Measurements from ENCODE around the gene SCAF11.
A peak's percentile ranks its signal among the peaks of the same experiment; 100 is the strongest.

The SCAF11 gene

DNA sequence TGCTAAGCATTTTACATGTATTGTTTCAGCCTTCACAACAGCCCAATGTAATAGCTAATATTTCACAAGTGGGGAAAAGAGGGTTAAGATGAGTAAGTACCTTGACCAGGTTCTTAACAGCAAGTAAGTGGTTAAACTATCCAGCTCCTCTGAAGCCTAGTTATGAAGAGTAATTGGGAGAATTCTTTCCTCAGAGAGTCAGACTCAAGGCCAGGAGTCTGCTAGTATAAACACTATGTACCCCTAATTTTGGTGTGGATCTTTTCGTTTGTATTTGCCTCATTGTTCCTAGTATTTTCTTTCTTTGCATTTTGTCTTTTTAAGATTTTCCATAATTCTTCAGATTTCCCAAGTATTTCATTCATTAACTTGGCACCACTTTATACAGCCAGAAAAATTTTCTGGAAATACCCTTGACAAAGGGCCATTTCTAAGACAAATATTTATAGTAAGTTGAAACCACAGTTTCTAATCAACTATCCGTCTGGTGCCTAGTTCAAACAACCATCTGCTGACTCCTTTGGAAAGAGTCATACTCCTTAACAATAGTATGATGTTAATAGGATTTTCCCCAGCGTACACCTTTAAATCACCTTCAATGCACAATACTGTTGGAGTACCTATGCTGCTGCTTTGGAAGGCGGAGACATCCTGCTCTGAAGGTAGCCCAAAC, 81.2 kb downstream of the SCAF11 start:
- DNase-seq: no peak

DNA sequence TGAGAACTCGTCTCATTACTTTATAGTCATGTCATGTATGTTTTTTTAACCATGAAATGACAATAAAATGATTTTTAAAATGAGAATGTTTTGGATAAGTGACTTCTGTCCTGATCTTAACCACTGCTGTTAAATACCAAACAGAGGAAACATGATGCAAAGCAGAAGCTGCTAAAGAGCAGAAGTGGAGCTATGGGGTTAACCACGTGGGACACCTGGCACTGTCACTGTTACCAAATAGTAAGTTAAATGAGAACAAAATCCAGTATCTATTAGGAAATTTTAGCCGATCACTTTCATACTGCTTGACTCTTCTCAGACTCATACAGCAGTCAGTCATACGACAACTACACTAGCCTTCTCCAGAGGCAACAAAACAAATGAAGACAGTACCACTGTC, 82.4 kb downstream of the SCAF11 start:
- no peak for DNase-seq

DNA sequence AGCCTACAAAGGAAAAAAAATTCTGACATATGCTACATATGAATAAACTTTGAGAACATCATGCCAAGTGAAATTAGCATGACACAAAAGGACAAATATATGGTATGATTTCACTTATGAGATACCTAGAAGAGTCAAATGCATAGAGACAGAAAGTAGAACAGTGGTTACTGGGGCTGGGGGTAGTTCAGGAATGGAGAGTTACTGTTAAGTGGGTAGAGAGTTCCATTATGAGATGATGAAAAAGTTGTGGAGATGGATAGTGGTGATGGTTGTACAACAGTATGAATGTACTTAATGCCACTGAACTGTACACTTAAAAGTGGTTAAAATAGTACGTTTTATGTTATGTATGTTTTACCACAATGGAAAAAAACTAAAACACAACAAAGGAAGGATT, 92.3 kb downstream of the SCAF11 start:
- no peak for DNase-seq

DNA sequence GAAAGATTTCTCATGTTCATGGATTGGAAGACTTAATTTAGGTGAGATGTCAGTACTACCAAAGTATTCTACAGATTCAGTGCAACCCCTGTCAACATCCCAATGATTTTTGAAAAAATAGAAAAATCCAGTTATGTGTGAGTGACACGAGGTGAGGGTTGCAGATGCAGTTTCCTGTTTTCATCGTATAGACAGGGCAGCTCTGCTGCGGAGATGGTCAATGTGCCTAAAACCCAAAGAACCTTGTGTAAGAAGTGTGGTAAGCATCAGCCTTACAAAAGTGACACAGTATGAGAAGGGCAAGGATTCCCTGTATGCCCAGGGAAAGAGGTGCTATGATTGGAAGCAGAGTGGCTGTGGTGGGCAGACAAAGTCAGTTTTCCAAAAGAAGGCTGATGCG, 94.4 kb downstream of the SCAF11 start:
- DNase-seq: no peak

DNA sequence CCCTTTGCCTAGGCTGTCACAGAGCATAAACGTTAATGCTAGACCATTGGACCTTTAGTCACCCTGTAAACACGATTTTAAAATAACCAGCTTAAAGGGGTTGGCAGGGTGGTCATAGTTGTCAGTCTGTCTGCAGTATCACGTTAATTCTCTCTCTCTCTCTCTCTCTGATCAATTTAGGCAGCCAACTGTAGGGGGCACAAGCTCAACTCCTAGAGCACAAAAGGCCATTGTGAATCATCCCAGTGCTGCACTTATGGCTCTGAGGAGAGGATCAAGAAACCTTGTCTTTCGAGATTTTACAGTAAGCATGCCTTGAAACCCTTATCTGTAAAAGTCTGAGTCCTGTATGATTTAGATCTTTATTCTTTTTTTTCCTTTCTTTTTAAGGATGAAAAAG, 97.1 kb downstream of the SCAF11 start:
- peak; percentile 26 for DNase-seq

DNA sequence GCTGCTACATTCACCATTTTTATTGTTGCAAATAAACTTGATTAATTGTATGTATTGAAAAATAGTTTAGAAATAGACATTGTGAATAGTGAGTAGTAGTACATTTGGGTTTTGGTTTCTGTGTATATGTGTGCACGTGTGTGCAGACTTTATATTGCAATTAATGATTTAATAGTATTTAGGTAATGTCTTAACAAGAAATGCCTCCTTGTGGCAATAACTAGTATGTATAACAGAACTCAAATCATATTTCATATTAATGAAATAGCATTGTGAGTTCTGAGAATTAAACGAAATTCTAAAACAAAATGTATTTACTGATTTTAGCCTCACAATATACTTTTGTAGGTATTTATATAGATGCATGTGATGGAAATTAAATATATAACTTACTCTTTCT, 100.1 kb downstream of the SCAF11 start:
- DNase-seq: no peak

DNA sequence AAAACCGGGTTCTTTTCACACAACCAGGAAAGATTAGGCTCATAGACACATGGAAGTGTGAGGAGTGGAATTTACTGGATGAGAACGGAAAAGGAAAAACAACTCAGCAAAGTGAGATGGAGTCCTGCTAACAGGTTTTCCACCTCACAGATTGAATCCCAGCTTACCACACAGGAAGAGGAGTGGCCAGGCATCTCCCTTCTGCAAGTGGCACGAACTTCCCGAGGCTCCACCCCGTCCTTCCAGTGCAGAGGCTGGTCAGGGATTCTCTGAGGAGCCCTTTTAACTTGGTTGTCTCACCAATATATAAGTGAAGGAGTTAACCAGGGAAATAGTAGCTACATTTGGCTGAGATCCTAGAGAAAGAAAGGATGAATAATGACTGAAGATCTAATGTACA, 102.8 kb downstream of the SCAF11 start:
- DNase-seq: no peak

DNA sequence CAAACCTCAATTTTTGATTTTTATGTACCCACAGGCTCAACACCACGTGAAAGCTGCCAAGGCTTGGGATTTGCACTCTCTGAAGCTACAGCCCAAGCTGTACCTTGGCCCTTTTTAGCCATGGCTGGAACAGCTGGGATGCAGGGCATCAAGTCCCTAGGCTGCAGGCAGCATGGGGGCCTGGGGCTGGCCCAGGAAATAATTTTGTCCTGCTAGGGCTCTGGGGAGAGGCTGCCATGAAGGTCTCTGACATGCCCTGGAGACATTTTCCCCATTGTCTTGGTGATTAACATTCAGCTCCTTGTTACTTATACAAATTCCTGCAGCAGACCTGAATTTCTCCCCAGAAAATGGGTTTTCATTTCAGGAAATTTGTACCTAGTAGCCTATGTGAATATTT, 103.7 kb downstream of the SCAF11 start:
- no peak for DNase-seq

DNA sequence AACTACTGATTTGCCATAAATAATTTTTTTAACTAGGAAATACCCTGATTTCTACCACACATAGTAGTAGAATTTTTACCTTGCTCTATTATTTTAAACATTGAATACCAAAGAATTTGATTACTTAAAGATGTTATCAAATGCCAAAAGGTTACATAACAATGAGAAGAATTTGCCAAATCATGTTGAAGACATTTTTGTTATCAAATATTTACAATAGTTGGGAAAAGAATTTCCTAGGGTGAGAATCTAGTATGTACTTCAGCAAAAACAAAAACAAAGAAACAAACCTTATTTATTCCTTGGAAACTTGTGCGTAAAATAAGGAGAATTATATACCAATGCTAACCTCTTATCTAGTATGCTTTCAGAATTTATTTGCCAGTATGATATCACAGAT, 107.2 kb downstream of the SCAF11 start:
- DNase-seq: no peak

DNA sequence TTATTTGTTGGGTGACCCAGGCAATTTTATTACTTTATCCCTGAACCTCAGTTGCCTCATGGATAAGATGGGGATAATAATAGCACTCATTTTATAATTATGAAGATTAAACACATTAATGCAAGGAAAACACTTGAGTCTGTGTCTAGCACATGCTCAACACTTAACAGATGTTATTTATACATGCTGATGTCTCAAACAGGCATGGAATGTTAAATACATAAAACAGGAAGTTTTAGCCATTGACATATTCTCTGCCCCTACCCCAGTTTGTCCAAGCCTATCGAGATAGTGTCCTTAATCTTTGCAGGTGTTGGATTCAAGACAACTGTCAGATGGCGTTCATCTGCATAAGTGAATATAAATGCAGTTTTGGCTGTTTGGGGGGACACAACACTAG, 109.8 kb downstream of the SCAF11 start:
- DNase-seq: no peak

DNA sequence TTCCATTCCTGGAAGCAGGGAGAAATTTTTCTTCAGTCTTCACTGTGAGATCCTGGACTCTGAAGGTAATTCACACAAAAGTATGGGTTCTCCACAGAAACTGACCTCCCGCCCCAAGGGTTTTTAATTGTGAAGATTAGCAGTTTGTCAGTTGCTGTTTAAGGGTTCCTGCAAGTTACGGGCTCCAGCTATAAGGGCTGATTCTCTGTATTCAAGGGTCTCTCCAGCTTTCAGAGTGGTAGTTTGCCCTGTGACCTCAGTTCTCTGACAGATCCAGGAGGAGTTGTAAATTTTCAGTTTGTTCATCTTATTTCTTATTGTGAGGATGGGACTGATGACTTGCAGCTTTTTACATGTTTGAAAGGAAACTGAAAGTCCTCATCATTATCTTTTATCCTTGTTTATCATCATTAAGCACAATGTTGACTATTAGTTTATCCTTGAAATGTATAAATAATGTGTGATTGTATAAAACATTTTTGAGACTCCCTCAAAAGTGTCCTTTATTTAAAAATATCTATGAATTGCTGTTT, 110.9 kb downstream of the SCAF11 start:
- peak; percentile 22 for DNase-seq

DNA sequence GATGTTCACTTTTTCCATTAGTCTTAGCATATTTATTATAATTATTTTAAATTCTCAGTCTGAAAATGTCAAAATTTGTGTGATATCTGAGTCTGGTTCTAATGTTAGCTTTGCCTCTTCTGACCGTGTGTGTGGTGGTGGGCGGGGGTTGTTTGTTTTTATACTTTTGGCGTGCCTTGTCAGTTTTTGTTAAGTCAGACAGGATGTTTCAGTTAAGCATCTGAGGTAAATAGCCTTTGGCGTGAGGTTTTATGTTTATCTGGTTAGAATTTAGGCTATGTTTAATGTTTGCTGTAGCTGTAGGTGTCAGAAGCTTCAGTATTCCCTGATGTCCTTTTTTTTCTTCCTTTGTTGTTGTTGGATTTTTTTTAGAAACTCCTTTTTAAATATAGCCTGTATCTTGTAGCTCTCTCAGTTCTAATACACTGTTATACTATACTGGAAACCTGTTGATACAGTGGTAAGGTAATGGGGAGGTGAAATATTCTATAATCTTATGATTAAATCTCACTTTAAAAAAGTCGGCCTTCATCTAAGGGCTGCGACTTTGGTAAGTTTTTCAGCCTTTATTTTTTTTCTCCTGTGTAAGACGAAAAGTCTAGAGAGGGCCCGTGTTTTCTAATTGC, 111.6 kb downstream of the SCAF11 start:
- DNase-seq: no peak

DNA sequence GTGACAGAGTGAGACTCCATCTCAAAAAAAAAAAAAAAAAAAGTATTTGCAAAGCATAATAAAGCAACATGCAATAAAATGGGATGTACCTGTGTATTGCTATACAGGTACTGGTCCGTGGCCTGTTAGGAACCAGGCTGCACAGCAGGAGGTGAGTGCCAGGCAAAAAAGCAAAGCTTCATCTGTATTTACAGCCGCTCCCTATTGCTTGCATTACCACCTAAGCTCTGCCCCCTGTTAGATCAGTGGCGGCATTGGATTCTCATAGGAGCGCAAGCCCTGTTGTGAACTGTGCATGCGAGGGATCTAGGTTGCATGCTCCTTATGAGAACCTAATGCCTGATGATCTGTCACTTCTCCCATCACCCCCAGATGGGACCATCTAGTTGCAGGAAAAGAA, 113.3 kb downstream of the SCAF11 start:
- DNase-seq: no peak

DNA sequence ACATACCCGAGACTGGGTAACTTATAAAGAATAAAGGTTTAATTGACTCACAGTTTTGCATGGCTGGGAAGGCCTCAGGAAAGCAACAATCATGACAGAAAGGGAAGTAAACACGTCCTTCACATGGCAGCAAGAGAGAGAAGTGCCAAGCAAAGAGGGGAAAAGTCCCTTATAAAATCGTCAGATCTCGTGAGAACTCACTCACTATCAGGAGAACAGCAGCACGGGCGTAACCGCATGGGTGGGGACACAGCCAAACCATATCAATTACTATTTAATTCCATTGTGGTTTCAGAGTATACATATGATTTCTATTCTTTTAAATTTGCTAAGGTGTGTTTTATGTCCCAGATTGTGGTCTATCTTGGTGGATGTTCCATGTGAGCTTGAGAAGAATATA, 117.9 kb downstream of the SCAF11 start:
- peak; percentile 69 for DNase-seq

All from hematopoietic multipotent progenitor cell treated with erythropoietin and hydrocortisone succinate and interleukin-3 and kit ligand, for 8 days (in vitro differentiated cells).